Activated CD4-positive, alpha-beta T cell treated with anti-CD3 and anti-CD28 coated beads, Interleukin-2, Interleukin-6, amounts not matched to agents 100 ng/mL and 50 ng/mL, durations not matched to agents 16 hours and 8 hours (primary cell): Measurements from ENCODE around the gene HGFAC.

Source experiments
- DNase-seq: peaks from one replicate; pipeline ENCODE4 v3.0.0-alpha.2; 2020

Gene HGFAC

DNA sequence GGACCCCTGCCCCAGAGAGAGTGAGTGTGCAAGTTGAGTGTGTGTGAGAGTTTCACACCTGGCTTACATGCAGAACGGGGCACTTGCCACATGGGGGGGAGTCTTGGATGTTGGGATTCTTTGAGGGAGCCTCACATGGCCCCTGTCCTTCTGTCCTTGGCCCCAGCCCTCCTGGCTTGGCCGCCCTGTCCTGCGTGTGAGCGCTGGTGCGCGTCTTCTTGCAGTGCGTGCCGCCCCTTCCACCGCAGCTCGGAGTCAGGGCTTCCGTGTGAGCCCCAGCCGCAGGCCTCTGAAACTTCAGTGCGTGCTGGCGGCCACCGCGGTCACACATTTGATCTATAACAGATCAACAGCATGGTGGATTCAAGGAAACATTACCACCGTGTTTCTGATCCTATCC lies 30.1 kb upstream of the HGFAC start:
- no peak for DNase-seq

DNA sequence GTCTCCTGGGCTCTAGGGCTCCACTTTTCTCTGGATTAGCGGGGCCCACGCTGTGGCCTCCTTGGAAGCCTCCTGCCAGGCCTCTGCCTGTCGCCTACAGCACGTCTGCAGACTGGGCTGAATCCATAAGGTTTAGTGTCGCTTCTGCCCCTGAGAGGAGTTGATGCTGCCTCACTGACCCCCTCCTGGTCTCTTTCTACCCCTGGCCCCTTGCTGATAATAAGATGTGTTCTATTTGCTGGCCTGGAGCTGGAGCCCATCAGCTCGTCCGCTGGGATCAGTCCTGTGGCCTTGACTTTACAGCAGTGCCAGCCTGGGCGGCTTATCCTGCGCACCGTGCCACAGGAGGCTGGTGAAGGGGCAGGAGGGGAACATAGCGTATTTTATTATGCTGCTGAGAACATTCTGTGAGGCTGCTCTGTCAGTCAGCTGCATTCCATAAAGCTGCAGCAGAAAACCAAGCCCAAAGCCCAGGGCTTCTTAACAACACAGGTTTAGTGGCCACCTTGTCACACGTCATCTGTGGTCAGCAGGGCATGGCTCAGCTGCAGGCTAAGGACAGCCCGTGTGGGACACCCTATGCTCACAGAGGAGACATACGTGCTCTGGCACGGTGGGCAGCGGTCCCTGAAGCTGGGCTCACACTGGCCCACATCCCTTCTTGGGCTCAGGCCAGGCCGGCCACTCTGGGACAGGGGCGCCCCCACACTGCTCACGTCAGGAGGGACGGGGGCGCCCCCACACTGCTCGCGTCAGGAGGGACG lies 29.3 kb upstream of the HGFAC start:
- no peak for DNase-seq

DNA sequence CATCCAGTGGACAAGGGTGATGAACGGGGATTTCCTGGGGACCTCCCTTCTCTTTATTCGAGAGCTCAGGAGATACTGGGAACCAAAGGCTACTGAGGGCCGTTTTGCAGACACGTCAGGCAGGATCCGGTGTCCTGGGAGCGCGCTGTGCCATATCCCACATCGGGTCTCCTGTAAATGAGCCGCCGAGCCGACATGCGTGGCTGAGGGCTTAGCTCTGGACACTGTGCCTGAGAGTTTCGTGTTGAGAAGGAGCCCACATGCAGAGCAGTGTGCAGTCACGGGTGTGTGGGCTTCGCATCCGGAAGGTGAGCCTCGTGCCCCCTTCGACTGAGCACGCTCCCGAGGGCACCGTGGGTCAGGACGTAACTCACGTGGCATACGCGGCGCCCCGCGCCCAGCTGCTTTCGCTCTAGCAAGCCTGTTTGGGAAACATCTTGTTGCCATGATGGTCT lies 28.5 kb upstream of the HGFAC start:
- no peak for DNase-seq

DNA sequence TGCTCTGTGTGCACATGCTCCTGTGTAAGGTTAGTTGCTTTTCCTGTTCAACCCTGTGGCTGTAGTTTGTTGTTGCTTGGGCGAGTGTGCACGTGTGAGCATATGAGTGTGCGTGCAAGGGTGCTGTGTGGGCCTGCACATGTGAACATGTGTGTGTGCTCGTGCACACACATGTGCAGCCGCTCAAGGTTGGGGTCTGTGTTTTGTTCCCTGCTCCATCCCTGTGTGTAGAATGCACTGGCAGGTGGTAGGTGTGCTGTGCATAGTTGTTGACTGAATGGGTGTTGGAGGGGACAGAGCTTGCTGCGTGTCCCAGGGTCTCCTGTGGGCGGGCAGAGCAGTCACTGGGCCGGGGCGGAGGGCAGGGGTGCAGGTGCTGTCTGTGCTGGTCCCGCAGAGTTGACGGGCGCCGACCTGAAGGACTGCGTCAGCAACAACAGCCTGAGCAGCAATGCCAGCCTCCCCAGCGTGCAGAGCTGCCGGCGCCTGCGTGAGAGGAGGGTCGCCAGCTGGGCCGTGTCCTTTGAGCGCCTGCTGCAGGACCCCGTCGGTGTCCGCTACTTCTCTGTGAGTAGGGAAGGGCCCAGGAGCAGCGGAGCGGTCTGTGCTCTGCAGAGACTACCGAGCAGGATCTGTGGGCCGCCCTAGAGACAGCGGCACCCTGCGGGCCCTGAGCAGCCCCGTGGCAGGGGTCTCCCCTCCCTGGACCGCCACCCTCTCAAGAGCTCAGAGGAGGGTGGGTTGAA lies 27.9 kb upstream of the HGFAC start:
- DNase-seq: no peak

DNA sequence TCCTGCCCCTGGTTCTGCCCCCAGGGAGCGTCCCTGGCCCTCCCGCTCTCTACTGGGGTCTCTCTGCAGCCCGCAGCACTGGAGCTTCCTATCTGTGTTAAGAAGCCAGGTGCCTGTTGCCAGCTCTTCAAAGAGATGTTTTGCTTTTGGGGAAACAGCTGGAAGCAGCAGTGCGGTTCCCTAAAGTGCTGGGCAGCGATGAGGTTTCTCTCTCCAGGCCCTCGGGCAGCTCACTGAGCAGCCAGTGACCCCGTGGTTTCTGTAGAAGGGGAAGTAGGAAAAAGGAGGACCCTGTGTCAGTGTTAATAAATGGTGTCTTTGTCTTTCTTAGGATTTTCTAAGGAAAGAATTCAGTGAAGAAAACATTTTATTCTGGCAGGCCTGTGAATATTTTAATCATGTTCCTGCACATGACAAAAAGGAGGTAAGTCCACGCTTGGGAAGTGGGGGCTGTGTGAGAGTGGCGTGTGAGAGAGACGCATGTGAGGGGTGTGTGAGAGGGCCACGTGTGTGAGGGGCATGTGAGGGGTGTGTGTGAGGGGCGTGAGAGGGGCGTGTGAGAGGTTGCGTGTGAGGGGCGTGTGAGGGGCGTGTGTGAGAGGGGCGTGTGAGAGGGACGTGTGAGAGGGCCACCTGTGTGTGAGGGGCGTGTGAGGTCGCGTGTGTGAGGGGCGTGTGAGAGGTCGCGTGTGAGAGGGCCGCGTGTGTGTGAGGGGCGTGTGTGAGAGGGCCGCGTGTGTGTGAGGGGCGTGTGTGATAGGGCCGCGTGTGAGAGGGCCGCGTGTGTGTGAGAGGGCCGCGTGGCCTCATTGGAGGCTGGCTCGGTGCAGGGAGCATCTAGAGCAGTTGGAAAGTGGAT lies 27.1 kb upstream of the HGFAC start:
- no peak for DNase-seq

DNA sequence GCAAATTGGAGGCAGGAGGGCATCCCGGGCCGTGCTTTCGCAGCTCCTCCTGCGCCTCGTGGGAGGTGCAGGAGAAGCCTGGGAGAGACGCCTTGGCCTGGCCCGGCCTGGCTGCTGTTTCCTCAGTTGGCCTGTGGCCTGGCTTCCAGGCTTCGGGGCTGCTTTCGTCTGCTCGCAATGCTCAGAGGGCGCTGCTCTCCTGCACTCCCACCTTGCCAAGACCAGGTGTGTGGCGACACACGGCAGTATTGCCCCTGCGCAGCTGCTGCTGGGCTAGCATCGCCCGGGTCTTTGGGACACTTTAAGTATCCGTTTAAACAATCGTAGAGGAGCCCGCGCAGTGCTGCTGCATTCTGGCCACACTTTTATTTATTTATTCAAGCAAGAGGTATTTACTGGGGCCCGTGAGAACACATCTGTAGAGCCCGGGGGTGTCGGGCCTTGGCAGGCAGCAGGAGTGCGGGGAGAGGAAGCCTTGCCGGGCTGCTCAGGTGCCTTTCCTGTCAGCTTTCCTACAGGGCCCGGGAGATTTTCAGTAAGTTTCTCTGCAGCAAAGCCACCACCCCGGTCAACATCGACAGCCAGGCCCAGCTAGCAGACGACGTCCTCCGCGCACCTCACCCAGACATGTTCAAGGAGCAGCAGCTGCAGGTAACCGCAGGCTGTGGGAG lies 26.2 kb upstream of the HGFAC start:
- DNase-seq: no peak

DNA sequence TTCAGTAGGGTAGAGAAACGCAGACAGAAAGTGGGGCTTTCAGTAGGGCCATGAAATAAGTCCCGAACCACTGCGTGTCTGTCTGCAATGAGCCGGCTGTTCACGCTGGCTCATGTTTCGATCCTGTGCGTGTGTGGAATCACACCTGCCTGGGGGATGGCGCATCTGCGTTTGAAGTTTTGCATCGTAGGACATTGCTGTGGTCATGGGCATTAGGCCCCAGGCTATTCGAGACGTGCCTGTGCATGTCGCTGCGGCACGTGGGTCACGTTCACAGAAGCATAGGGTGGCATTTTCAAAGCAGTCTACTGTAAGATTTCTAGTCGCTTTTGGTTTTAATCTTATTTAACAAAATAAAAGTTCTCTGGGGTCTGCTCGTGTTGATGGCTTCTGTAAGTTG lies 25.5 kb upstream of the HGFAC start:
- no peak for DNase-seq

DNA sequence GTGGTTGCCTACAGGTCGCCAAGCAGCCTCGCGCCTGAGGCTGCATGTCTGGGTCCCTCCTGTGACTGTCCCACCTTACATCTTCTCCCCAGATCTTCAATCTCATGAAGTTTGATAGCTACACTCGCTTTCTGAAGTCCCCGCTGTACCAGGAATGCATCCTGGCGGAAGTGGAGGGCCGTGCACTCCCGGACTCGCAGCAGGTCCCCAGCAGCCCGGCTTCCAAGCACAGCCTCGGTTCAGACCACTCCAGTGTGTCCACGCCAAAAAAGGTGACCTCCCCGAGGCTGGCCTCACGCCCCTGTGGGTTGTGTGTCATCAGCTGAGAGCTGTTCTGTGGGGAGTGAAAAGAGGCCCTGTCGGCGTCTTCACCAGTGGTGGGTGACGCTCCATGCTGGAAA lies 24.9 kb upstream of the HGFAC start:
- no peak for DNase-seq

DNA sequence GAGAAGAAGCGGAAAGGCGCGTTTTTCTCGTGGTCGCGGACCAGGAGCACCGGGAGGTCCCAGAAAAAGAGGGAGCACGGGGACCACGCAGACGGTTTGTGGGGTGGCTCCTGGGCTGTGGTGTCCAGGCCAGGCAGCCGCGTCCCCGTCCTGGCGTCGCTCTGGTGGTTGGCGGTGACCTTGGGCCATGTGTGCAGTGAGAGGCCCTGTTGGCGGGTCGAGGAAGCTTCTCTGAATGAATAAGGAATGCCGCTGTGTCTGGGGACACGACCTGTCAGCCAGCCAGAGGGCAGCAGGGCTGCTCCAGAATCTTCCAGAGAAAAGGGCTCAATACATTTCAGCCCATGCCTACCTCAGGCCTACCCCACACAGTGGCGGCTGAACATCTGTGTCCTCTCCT lies 24.3 kb upstream of the HGFAC start:
- DNase-seq: no peak

DNA sequence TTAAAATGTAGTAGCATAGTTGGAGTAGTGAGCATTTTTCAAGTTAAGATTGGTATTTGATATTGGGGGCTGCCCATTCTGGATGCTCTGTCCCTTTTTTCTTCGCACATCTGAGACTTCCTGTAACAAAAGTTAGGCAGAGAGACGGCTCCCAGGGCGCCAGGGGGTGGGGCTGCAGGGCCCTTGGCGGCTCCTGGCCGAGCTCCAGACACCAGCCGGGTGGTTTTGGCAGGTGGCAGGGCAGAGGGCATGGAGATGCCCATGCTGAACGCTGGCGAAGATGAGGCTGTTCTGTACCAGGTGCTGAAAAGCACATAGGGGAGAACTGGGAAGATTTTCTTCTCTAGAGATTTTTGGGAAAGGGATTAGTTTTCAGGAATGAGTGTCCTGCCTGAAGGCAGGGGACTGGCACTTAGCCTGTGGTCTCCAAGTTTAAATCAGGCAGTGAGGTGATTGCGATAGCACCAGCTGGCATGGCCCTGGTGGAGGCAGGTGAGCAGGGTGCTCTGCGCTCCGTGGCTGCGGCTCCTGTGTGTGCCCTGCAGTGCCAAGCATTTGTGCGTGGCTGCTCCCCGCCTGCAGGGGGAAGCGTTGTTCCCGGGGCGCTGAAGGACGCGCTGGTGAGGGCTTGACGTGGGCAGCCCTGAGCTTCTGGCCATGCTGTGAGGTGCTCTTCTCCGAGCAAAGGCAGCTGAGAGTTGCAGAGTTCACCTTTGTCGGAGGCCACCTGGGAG lies 23.6 kb upstream of the HGFAC start:
- no peak for DNase-seq

DNA sequence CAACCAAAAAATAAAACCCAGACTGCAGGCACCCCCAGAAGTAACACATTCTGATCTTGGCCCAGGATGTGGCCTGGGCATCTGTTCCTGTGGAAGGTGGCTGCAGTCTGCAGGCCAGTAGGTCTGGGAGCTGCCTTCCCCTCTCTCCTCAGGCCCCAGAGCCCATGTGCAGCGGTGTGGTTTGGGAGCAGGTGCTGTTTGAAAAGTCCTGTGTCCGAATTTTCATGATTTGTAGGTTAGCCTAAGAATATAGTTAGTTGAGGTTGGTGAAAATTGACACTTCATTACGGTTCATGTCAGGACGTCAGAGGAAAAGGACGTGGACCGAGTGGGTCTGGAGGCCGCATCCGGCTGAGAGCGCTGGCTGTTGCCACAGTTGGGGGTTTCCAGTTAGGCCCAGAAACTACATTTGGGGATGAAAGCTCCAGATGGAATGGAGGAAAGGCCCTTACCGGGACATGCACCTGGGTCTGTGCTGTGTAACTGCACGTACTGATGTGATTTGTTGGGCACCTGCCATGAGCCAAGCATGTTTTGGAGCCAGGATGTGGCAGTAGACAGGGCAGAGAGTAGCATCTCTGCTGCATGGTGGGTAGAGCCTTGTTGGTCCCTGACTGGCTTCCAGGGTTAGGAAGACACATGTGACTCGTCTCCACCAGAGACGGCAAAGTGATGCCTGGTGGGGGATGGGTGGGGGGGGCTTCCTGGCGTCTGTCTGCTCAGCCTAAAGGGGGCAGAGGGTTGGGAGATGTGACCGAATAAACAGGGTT lies 21.7 kb upstream of the HGFAC start:
- no peak for DNase-seq

DNA sequence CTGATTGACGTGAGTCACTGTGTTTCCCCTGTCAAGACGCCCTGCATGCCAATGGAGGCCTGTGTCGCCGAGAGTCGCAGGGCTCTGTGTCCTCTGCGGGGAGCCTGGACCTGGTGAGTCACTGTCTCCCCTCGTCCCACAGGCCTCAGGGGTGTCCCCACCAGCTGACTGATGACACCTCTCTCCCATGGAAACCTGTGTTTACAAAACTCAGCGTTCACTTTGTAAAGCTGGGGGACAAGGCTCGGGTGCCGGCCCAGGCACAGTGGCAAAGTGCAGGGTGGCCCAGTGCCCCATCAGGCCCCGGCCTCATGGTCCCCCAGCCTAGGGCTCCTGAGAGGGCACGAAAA lies 21.2 kb upstream of the HGFAC start:
- no peak for DNase-seq

DNA sequence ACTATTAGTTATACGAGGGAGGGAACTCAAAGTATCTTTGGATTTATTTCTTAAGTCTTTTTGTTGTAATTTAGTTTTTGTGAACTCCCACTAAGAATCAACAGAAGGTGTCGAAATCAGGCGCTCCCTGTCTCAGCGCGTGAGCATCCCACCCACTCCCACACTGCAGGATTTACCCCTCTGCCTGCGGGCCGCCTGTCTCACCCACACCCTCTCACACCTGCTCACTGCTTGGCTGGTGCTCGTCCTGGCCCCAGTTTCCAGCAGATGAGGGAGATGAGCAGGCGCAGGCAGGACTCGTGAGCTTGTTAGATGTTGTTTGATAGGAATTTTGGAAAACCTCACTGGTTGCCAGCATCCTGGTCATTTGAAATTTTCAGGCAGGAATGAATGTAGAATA lies 20.8 kb upstream of the HGFAC start:
- no peak for DNase-seq

DNA sequence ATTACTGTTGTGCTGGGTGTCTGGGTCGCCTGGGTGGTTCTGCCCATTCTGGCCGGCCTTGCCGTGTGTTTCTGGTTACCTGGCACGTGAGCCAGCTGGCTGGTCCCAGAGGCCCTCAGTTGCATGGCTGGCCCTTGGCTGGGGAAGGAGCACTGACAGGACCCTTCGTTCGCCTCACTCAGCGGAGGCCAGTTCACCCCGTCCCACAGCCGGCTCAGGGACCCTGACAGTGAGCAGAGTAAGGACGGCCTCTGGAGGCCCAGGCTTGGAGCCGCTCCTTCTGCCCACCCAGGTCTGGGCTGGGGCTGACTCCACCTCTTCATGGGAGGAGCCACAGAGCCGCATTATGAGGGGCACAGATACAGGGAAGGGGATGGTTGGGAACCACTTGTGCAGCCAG lies 20.3 kb upstream of the HGFAC start:
- DNase-seq: no peak

DNA sequence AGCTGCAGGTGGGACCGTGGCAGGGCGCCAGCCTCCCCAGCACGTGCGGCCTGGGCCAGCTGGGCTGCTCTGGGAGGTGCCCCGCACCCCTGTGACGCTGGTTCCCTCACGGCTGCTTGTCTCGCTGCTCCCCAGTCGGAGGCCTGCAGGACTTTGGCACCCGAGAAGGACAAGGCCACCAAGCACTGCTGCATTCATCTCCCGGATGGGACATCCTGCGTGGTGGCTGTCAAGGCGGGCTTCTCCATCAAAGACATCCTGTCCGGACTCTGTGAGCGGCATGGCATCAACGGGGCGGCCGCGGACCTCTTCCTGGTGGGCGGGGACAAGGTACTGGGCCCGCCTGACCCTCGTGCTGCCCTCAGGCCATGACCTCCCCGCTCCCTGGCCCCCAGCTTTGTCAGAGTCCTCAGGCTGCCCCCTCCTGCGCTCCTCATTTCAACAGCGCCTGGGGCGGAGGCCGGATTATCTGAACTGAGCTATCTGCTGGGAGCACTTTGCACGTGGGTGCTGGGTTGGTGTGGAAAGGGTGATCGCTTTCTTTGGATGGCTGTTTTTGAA lies 19.4 kb upstream of the HGFAC start:
- no peak for DNase-seq

DNA sequence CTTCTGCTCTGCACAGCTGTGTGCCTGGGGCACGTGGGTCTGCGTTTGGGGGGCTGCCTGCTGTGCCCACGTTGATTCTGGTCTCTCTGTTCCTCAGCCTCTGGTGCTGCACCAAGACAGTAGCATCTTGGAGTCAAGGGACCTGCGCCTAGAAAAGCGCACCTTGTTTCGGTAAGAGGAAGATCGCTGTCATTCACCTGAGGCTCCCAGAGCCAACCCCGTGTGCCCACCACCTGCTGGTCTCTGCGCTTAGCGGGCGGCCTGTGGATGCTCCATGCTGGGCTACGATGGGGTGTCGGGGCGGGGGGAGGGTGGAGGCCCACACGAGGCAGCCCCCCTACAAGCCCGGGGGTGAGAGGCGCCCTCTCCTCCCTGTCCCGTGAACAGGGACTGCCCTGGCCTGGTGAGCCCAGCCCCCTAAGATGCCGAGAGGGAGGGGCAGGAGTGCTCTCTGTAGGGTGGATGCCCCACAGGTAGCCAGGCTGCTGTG lies 18.9 kb upstream of the HGFAC start:
- no peak for DNase-seq

DNA sequence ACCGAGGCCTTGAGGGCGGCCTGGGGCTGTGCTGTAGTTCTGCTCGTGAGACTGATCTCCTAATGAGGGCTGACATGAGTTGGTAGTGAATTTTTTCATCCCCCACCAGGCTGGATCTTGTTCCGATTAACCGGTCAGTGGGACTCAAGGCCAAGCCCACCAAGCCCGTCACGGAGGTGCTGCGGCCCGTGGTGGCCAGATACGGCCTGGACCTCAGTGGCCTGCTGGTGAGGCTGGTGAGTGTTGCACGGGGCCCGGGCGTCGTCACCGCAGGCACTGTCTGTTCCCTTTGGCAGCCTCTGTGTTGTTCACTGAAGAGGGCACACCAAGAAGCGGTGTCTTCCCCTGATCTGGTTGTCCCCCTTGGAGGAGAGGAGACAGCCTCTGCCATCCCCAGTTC lies 18.4 kb upstream of the HGFAC start:
- no peak for DNase-seq

DNA sequence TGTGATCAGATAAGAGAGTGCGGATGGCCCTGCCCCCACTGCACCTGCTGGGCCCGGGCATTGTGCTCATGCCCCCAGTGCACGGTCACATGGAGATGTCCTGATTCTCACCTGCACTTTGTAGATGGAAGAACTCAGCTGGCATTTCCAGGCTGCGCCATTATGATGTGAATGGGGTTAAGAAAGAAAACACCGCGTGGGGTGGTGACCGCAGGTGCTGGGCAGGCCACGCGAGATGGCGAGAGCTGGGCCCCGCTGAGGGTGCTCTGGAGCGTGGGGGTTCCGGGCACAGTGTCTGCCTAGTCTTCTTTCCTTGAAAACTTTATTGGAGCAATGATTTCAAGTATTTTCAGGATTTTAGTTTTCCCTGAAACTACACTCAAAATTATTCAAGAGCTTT lies 17.8 kb upstream of the HGFAC start:
- no peak for DNase-seq

DNA sequence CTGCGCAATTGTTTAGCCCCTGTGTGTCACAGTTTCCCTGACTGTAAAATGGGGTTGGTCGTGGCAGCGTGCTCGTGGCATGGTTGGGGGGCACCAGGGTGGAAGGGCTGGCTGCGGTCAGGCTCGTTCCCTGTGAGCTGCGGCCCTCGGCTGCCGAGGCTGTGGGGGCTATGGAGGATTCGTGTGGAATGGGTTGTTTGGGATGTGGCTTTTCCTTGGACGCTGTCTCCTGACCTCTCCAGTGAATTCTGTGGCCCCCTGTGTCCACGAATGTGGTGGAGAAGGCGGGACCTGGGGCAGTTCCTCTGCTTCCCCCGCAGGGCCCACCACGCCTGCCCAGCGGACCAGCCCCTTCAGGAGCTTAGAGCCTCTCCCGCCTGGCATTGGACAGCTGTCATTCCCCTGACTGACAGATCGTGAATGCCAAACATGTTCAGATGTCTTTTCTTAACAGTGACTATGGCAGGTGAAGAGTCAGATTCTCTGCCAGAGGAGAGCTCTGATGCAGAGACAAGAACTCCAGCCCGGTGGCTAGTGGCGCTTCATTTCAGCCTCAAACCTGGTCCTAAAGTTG lies 17.2 kb upstream of the HGFAC start:
- no peak for DNase-seq

DNA sequence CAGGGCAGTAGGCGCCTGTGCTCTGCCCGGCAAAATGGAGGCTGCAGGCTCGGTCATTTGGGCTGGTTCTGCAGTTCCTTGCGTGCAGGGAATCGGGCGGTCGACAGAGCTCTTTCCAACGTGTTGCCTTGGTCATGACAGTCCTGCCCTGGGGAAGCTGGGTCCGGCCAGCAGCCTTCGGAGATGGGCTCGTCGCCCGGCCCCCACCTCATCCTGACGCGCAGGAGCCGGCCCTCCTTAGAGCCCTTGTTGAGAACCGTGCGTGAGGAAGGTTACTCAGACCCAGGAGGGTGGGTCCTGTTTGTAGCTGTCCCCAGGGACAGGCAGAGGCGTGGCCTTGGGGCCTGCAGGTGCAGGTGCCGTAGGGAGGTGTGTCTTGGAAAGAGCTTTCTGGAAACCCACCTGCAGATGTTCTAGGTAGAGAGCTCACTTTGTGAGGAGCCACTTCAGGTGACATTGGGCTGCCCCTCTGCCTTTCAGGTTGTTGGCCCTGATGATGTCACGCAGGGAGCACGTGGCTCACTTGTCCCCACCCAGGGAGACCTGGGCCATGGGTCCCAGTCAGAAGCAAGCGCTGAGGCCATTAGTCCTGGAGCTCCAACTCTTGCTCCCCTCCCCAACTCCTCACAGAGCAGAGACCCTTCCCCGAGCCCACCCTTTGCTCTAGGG lies 15.2 kb upstream of the HGFAC start:
- DNase-seq: no peak
